Adrenal gland (tissue), 5 donors: ENCODE measurements around the gene PBX1.

Source experiments
- POLR2A ChIP-seq, 2 donors: fragments of 450-650 bp; IDR thresholded peaks; one replicate each; pipeline ENCODE4 v1.6.1; 2017; ENCODE audit warnings: antibody characterized with exemption in 2 of 2, mild to moderate bottlenecking in 2 of 2, moderate library complexity in 1 of 2
- TF ChIP-seq, protein P1 (sequence below), 6 experiments: fragments of 450-650 bp in 4 of 6; fragments of 200-600 bp in 2 of 6; sonication (generic) in 1 of 6; IDR thresholded peaks; 1 replicate in 5 of 6; 2 replicates in 1 of 6; pipeline versions ENCODE4 v1.5.1 to v1.8.0; 2016 to 2021; ENCODE audit warnings: antibody characterized with exemption in 6 of 6, mild to moderate bottlenecking in 2 of 6, moderate library complexity in 1 of 6
- donor health status: DM: no; HTN: no; CAD: no.

DNA sequence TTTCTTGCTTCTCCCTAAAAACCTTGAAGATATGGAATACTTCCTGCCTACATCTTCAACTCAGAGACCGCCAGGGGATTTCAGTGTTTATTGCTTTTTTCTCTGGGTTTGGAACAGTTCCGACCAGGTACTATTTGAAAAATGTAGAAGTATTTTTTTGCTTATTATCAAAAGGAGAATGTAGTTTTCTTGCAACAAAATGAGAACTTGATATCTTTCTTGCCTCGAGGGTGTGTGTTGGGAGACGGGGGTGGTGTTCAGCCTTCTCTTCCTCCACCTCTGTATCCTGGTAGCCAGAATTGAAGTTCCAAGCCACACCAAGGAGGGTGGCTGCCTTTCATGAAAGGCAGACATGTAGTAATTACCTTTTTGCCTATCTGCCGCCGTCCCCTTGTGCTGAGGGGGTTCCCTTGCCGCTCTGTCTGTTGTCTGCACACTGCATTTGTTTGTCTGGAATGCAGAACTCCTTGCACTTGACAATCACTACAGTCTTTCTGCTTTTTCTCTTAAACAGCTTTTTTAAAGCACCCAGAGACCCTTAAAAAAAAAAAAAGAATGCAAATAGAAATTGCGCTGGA, 212.1 kb downstream of the PBX1 start:
- no peak for TF ChIP-seq POLR2A (IDR thresholded peaks at IDR 0.05)
- TF ChIP-seq, protein P1, sequence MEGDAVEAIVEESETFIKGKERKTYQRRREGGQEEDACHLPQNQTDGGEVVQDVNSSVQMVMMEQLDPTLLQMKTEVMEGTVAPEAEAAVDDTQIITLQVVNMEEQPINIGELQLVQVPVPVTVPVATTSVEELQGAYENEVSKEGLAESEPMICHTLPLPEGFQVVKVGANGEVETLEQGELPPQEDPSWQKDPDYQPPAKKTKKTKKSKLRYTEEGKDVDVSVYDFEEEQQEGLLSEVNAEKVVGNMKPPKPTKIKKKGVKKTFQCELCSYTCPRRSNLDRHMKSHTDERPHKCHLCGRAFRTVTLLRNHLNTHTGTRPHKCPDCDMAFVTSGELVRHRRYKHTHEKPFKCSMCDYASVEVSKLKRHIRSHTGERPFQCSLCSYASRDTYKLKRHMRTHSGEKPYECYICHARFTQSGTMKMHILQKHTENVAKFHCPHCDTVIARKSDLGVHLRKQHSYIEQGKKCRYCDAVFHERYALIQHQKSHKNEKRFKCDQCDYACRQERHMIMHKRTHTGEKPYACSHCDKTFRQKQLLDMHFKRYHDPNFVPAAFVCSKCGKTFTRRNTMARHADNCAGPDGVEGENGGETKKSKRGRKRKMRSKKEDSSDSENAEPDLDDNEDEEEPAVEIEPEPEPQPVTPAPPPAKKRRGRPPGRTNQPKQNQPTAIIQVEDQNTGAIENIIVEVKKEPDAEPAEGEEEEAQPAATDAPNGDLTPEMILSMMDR (IDR thresholded peaks at IDR 0.05), result no peak
